ENCODE measurements around the gene LAMP5.

Gene LAMP5

DNA sequence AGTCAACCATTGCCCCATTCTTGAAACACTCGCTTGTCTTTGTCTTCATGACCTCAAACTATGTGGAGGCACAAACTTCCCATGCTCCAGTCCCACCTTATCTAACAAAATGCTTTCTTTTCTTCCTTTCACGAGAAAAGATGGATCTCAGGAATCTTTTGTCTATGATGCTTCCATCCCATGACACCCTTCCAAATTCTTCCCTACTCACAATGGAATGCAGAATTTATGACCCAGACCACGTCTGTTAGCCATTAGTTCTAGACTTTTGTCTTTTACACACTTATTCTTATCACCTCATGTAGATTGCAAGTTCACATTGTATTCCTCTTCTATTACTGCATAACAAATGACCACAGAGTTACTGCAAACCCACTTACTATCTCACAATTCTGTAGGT is 24.2 kb upstream of the LAMP5 start:
- DNase-seq (ENCODE audit: low spot score) = no peak
- Histone ChIP-seq H3K4me3 (no peak overlapping the region), H3K27ac (no peak overlapping the region)
- TF ChIP-seq, protein P1, sequence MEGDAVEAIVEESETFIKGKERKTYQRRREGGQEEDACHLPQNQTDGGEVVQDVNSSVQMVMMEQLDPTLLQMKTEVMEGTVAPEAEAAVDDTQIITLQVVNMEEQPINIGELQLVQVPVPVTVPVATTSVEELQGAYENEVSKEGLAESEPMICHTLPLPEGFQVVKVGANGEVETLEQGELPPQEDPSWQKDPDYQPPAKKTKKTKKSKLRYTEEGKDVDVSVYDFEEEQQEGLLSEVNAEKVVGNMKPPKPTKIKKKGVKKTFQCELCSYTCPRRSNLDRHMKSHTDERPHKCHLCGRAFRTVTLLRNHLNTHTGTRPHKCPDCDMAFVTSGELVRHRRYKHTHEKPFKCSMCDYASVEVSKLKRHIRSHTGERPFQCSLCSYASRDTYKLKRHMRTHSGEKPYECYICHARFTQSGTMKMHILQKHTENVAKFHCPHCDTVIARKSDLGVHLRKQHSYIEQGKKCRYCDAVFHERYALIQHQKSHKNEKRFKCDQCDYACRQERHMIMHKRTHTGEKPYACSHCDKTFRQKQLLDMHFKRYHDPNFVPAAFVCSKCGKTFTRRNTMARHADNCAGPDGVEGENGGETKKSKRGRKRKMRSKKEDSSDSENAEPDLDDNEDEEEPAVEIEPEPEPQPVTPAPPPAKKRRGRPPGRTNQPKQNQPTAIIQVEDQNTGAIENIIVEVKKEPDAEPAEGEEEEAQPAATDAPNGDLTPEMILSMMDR (IDR thresholded peaks at IDR 0.05) = no peak

DNA sequence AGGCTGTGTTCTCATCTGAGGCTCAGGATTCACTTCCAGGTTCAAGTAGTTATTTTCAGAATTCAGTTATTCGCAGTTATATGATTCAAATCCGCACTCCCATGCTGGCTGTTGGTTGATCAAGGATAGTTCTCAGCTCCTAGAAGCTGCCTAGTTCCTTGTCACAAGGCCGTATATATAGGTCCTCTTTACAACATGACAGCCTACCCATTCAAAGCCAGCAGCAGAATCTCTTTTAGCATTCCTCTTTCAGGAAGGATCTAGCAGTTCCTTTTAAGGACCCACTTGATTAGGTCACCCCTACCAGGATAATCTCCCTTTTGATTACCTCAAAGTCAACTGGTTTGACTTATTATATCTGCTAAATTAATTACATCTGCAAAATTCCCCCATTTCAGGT is 23.8 kb upstream of the LAMP5 start:
- no peak for DNase-seq (ENCODE audit: low spot score)
- no peak overlapping the region for H3K27ac ChIP-seq
- TF ChIP-seq, protein P1 (IDR thresholded peaks at IDR 0.05) = no peak
- no peak overlapping the region for H3K4me3 ChIP-seq

DNA sequence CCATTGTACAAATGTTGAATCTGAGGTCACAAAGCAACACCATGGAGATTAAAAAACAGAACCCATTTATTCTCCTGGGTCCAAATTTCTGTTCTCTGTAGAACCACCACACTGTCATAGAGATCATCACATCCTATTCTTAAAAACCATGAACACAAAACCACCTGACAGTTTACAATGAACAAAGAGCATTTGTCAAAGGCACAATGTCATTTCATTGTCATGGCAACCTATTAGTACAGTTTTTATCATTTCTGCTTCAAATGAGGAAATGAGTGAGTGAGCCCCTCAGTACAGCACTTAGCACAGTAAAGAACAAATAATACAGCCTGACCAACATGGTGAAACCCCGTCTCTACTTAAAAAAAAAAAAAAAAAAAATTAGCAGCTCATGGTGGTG is 23.1 kb upstream of the LAMP5 start:
- TF ChIP-seq, protein P1 (IDR thresholded peaks at IDR 0.05) = no peak
- H3K4me3 ChIP-seq = no peak overlapping the region
- no peak for DNase-seq (ENCODE audit: low spot score)
- no peak overlapping the region for H3K27ac ChIP-seq

DNA sequence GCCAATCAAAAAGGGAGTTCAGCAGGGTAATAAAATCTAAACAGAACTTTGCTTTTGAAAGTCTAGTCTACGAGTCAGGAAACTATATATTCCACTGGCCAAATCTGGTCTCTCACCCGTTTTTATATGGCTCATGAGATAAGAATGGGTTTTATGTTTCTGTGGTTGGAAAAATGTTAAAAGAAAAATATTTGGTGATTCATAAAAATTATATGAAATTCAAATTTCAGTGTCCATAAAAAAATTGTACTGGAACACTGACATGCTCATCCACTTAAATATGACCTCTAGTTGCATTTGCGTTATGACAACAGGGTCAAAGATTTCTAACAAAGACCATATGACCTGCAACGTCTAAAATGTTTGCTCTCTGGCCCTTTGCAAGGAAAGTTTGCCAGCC is 22.3 kb upstream of the LAMP5 start:
- Histone ChIP-seq H3K27ac (no peak overlapping the region), H3K4me3 (no peak overlapping the region)
- no peak for DNase-seq (ENCODE audit: low spot score)
- TF ChIP-seq, protein P1 (IDR thresholded peaks at IDR 0.05) = no peak

DNA sequence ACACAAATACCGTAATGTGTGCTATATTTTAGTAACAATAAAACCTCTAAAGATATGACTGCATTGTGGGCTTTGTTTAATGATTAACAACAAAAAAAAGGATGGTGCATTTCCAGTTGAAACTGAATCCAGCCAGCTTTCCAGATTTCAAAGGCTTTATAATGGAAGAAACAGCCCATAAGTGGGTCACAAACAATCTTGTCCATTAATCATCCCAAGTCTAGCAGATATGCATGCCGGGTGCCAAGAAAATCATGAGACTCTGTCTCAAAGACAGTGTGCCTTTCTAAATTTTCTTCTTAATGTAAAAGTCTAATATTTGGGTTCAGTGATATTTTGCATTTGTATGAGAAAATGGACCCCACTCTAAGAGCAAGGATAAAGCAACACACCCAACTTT is 20.6 kb upstream of the LAMP5 start:
- no peak for DNase-seq (ENCODE audit: low spot score)
- TF ChIP-seq, protein P1 (IDR thresholded peaks at IDR 0.05) = no peak
- H3K4me3 ChIP-seq = no peak overlapping the region
- no peak overlapping the region for H3K27ac ChIP-seq

DNA sequence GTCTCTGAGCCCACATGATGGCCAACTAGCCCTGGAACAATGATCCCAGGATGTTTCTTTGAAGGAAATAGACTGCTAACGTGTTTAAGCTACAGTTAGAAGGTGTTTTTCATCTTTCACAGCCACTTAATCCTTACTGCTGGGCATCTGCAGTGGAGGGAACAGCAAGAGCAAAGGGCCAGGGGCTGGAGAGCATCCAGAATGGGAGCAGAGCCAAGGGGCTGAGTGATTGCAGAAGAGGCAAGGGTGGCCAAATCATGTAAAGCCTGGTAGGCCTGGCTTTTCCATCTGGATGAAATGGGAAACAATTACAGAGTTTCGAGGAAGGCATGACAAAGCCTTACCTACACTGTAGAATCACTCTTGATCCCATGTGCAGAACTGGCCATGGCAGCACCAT is 18.7 kb upstream of the LAMP5 start:
- Histone ChIP-seq H3K27ac (no peak overlapping the region), H3K4me3 (no peak overlapping the region)
- no peak for DNase-seq (ENCODE audit: low spot score)
- TF ChIP-seq, protein P1 (IDR thresholded peaks at IDR 0.05) = no peak

DNA sequence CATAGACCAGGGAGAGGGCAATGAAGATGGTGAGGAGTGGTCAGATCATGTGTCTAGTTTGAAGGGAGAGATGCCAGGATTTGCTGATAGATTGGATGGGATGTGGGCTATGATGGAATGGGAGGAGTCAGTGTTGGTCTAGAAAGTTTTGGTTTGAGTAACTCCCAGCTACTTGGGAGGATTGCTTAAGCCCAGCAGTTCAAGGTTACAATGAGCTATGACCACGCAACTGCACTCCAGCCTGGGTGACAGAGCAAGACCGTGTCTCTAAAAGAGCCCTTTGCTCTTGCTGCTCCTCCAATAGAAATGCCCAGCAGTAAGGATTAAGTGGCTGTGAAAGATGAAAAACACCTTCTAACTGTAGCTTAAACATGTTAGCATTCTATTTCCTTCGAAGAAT is 18.2 kb upstream of the LAMP5 start:
- TF ChIP-seq, protein P1 (IDR thresholded peaks at IDR 0.05) = no peak

More for the DNA sequence above, 18.2 kb upstream of the LAMP5 start:
- no peak overlapping the region for H3K4me3 ChIP-seq
- no peak overlapping the region for H3K27ac ChIP-seq
- no peak for DNase-seq (ENCODE audit: low spot score)
